Cardiac muscle cell (in vitro differentiated cells and primary cell): Measurements from ENCODE around the gene HOXD13. TPM values are rescaled to one million over a fixed set of nuclear protein-coding genes. Genes with fewer than 3 reads are reported as not detected.

Source experiments
- DNase-seq, 2 donors: peaks; one replicate each; pipeline versions ENCODE4 v3.0.0 to v3.0.0-alpha.2; 2010 to 2017; ENCODE audit warnings: low read depth in 1 of 2, low spot score in 1 of 2
- H3K27ac ChIP-seq: fragments of 200-600 bp; sonication (generic); 2 replicates; pipeline ENCODE4 v1.5.1; 2016
- H3K27me3 ChIP-seq: fragments of 200-600 bp; sonication (generic); 2 replicates; pipeline ENCODE4 v1.6.0; 2016; ENCODE audit warnings: control low read depth
- H3K36me3 ChIP-seq: fragments of 200-600 bp; sonication (generic); 2 replicates; pipeline ENCODE4 v1.5.1; 2016; ENCODE audit warnings: control low read depth
- H3K4me1 ChIP-seq: fragments of 200-600 bp; sonication (generic); 2 replicates; pipeline ENCODE4 v1.8.1; 2017; ENCODE audit warnings: low read depth, mild to moderate bottlenecking, mixed run types
- H3K4me3 ChIP-seq: fragments of 200-600 bp; sonication (generic); 2 replicates; pipeline ENCODE4 v1.5.1; 2016; ENCODE audit warnings: mild to moderate bottlenecking
- H3K9me3 ChIP-seq: fragments of 200-600 bp; sonication (generic); 2 replicates; pipeline ENCODE4 v1.5.1; 2017; ENCODE audit warnings: low read depth, mild to moderate bottlenecking, control low read depth
- polyA plus RNA-seq: library from polyadenylated mRNA; unstranded; fragments of >200 nt; fragmentation: Nextera tagmentation; extraction: Ambion mirVana; gene quantifications from 2 replicates; pipeline ENCODE4 v1.2.1, GENCODE V29; 2016
- total RNA-seq: library from RNA; depleted of rRNA; stranded (reverse); fragments of >200 nt; gene quantifications from 2 replicates; pipeline ENCODE4 v1.2.3, GENCODE V29; 2016
- TF ChIP-seq, protein P1 (sequence below): IDR thresholded peaks from 2 replicates; pipeline ENCODE4 v1.5.1; 2012; ENCODE audit warnings: low read depth, mild to moderate bottlenecking, low read length

The HOXD13 gene
- total and polyA plus RNA-seq, 2 experiments from 2014 or later = not detected

DNA sequence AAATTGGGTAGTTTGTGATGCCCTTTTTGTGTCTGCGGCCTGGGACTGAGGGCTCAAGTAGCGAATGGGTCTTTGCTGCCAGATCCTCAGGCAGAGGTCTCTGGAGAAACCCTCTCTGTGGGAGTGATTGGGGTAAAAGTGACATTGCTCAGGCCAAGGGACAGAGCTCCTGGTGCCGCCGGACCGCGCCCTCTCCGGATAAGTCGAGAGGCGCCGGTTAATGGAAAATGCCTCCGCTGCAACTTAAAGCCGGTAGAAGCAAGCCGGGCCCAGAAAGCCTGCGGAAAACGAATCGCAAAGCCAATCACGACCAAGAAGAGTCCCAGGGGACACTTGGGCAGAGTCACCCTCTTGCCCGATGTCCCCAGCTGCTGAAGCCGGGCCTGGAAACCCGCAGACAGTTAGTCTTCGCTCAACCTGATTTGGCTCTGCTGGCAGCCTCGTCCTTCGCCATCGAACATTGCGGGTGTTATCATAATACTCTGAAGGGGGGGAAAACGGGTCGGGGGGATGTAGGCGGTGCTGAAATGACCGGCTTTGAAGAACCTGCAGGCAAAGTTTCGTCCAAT lies 6.7 kb downstream of the HOXD13 start:
- Histone ChIP-seq H3K4me1 (peaks cover under 1% of the 10 kb centered on the region), H3K36me3 (no peaks in the 10 kb centered on the region), H3K4me3 (no peak overlapping the region), H3K27me3 (peaks cover 100% of the 10 kb centered on the region), H3K27ac (no peak overlapping the region), H3K9me3 (no peaks in the 10 kb centered on the region)
- TF ChIP-seq, protein P1, sequence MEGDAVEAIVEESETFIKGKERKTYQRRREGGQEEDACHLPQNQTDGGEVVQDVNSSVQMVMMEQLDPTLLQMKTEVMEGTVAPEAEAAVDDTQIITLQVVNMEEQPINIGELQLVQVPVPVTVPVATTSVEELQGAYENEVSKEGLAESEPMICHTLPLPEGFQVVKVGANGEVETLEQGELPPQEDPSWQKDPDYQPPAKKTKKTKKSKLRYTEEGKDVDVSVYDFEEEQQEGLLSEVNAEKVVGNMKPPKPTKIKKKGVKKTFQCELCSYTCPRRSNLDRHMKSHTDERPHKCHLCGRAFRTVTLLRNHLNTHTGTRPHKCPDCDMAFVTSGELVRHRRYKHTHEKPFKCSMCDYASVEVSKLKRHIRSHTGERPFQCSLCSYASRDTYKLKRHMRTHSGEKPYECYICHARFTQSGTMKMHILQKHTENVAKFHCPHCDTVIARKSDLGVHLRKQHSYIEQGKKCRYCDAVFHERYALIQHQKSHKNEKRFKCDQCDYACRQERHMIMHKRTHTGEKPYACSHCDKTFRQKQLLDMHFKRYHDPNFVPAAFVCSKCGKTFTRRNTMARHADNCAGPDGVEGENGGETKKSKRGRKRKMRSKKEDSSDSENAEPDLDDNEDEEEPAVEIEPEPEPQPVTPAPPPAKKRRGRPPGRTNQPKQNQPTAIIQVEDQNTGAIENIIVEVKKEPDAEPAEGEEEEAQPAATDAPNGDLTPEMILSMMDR = no peak
- DNase-seq = no peak

DNA sequence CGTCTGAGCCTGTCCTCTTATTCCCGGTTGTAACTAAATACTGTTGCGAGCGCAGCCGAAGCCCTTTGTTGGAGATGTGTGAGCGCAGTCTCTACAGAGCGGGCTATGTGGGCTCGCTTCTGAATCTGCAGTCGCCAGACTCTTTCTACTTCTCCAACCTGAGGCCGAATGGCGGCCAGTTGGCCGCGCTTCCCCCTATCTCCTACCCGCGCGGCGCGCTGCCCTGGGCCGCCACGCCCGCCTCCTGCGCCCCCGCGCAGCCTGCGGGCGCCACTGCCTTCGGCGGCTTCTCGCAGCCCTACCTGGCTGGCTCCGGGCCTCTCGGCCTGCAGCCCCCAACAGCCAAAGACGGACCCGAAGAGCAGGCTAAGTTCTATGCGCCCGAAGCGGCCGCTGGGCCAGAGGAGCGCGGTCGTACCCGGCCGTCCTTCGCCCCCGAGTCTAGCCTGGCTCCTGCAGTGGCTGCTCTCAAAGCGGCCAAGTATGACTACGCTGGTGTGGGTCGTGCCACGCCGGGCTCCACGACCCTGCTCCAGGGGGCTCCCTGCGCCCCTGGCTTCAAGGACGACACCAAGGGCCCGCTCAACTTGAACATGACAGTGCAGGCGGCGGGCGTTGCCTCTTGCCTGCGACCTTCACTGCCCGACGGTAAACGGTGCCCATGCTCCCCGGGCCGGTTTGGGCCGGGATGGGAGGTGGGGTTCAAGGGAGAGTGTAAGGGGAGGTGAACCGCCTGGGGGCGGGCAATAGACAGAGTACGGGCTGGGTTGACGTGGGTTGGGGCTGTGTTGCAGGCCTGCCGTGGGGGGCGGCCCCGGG lies 7.4 kb downstream of the HOXD13 start, which contains the start of gene HOXD12:
Gene HOXD12, plus strand, starts transcription at position 68 of the 819 bp plus-strand sequence. Its CDS starts 7 bp downstream, at position 75.
- Histone ChIP-seq H3K27me3 (peaks cover 100% of the 10 kb centered on the region), H3K4me1 (peaks cover 3% of the 10 kb centered on the region), H3K36me3 (no peaks in the 10 kb centered on the region), H3K4me3 (no peak within 1 kb of the TSS), H3K9me3 (no peaks in the 10 kb centered on the region), H3K27ac (no peak within 1 kb of the TSS)
- no peak for DNase-seq
- TF ChIP-seq, protein P1 = no peak

DNA sequence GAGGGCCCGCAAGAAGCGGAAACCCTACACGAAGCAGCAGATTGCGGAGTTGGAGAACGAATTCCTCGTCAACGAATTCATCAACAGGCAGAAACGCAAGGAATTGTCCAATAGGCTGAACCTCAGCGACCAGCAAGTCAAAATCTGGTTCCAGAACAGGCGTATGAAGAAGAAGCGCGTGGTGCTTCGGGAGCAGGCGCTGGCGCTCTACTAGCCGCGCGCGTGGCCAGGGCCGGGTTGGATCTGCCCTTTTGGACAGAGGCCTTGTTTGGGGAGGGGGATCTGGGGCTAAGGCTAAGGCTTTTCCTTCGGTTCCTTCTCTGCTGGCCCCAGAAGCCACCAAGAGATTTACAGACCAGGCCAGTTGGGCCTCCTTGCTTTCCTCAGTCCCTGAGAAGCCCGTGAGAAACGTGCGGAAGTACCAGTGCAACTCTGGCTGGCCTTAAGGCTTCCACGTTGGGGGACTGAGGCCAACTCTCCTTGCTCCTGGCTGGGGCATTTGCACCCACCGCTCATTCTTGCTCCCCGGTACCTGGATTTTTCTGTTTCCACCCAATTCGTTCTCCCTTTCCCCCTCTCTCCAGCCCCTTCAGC lies 8.1 kb downstream of the HOXD13 start:
- H3K27ac ChIP-seq = no peak overlapping the region
- TF ChIP-seq, protein P1 = no peak
- H3K36me3 ChIP-seq = no peaks in the 10 kb centered on the region
- no peaks in the 10 kb centered on the region for H3K9me3 ChIP-seq
- no peak for DNase-seq
- H3K27me3 ChIP-seq = peaks cover 100% of the 10 kb centered on the region
- peaks cover 3% of the 10 kb centered on the region for H3K4me1 ChIP-seq
- H3K4me3 ChIP-seq = no peak overlapping the region

DNA sequence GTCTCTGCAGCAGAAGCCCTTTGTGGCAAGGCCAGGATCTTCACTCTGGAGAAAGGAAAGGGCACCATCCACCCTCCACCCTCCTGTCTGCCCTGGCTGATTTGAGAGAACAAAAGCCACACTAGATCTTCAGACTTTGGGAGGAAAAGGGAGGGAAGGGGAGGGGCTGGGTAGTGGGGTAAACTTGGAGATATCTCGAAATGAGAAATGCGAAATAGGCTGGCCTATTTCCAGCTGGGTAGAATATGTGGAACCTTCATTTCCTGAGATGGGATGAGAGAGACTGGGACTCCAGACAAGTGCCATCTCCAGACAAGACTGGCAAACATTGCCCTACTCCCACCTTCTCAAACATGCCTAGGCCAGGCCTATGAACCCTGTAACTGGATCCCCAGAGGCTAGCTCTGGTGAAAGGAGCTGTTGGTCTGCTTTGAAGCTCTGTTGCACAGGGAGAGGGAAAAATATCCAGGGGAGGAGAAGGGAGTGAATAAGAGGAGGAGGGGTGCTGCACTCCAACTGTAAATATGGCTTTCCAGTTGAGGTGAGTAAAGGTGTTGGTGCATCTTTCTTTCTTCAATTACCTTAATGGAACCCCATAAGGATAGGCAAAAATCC lies 8.8 kb downstream of the HOXD13 start:
- Histone ChIP-seq H3K27me3 (peaks cover 100% of the 10 kb centered on the region), H3K4me1 (peaks cover 3% of the 10 kb centered on the region), H3K9me3 (no peaks in the 10 kb centered on the region), H3K27ac (no peak overlapping the region), H3K4me3 (no peak overlapping the region), H3K36me3 (no peaks in the 10 kb centered on the region)
- no peak for DNase-seq
- TF ChIP-seq, protein P1 = no peak

DNA sequence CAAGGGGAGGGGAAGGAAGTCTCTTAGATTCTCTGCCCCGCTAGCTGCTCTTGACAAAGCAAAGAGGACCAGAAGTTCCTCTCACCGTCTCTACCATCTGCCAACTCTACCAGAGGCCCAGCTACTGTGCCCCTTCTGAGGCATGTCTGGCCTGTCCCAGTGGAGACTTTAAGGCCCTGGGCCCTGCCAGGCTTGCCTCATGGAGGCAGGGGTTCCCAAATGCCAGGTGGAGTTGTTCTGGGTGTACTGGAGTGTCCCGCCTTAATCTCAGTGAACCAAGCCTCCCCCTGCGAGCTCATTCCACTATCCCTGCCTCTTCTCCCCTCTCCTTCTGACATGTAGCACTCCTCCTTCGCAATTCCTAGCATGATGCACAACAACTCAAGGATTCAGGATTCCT lies 9.3 kb downstream of the HOXD13 start:
- H3K4me1 ChIP-seq = peaks cover 3% of the 10 kb centered on the region
- no peak overlapping the region for H3K27ac ChIP-seq
- DNase-seq = no peak

More for the DNA sequence above, 9.3 kb downstream of the HOXD13 start:
- TF ChIP-seq, protein P1 = no peak
- no peaks in the 10 kb centered on the region for H3K36me3 ChIP-seq
- peaks cover 100% of the 10 kb centered on the region for H3K27me3 ChIP-seq
- H3K9me3 ChIP-seq = no peaks in the 10 kb centered on the region
- no peak overlapping the region for H3K4me3 ChIP-seq
